Measurements from ENCODE around the gene KLF12.

Gene KLF12

GRCh38 chr13:74111399-74111798 lies 22.8 kb downstream of the KLF12 start:
- TF ChIP-seq YY1 (IDR thresholded peaks at IDR 0.05; ENCODE audit: low read depth) (no peak), RAD21 (IDR thresholded peaks at IDR 0.05; ENCODE audit: low read depth) (no peak), EGR1 (IDR thresholded peaks at IDR 0.05) (no peak), EP300 (IDR thresholded peaks at IDR 0.05; ENCODE audit: borderline replicate concordance) (no peak), NFIC (IDR thresholded peaks at IDR 0.05) (no peak), TEAD4 (IDR thresholded peaks at IDR 0.05) (no peak), CREB1 (IDR thresholded peaks at IDR 0.05; ENCODE audit: low read depth) (no peak), REST (IDR thresholded peaks at IDR 0.05; ENCODE audit: low read depth) (no peak), TCF12 (IDR thresholded peaks at IDR 0.05; ENCODE audit: low read depth) (no peak), TAF1 (IDR thresholded peaks at IDR 0.05; ENCODE audit: low read depth) (no peak), FOXM1 (IDR thresholded peaks at IDR 0.05; ENCODE audit: borderline replicate concordance, low read depth) (no peak), CEBPB (IDR thresholded peaks at IDR 0.05) (no peak), ZBTB7A (IDR thresholded peaks at IDR 0.05; ENCODE audit: low read depth) (no peak), MAX (IDR thresholded peaks at IDR 0.05) (no peak), USF1 (IDR thresholded peaks at IDR 0.05) (no peak)

- no peak for TF ChIP-seq TAF1 (IDR thresholded peaks at IDR 0.05; ENCODE audit: low read depth)
- no peak for TF ChIP-seq RAD21 (IDR thresholded peaks at IDR 0.05; ENCODE audit: low read depth)
- TF ChIP-seq TCF12 (IDR thresholded peaks at IDR 0.05; ENCODE audit: low read depth), result no peak
- TF ChIP-seq ZBTB7A (IDR thresholded peaks at IDR 0.05; ENCODE audit: low read depth), result no peak
- TF ChIP-seq REST (IDR thresholded peaks at IDR 0.05; ENCODE audit: low read depth), result no peak
- TF ChIP-seq USF1 (IDR thresholded peaks at IDR 0.05), result no peak
Observed at GRCh38 chr13:74110053-74110452, 24.2 kb downstream of the KLF12 start.

GRCh38 chr13:74107598-74107997 lies 26.6 kb downstream of the KLF12 start:
- TF ChIP-seq REST (IDR thresholded peaks at IDR 0.05; ENCODE audit: low read depth), result no peak
- TF ChIP-seq MAX (IDR thresholded peaks at IDR 0.05), result no peak
- no peak for TF ChIP-seq EGR1 (IDR thresholded peaks at IDR 0.05)
- no peak for TF ChIP-seq EP300 (IDR thresholded peaks at IDR 0.05; ENCODE audit: borderline replicate concordance)
- TF ChIP-seq USF1 (IDR thresholded peaks at IDR 0.05), result no peak
- no peak for TF ChIP-seq NFIC (IDR thresholded peaks at IDR 0.05)
- no peak for TF ChIP-seq TCF12 (IDR thresholded peaks at IDR 0.05; ENCODE audit: low read depth)
- no peak for TF ChIP-seq TAF1 (IDR thresholded peaks at IDR 0.05; ENCODE audit: low read depth)
- TF ChIP-seq ZBTB7A (IDR thresholded peaks at IDR 0.05; ENCODE audit: low read depth), result no peak
- no peak for TF ChIP-seq YY1 (IDR thresholded peaks at IDR 0.05; ENCODE audit: low read depth)
- TF ChIP-seq FOXM1 (IDR thresholded peaks at IDR 0.05; ENCODE audit: borderline replicate concordance, low read depth), result no peak
- TF ChIP-seq TEAD4 (IDR thresholded peaks at IDR 0.05), result no peak
- no peak for TF ChIP-seq RAD21 (IDR thresholded peaks at IDR 0.05; ENCODE audit: low read depth)
- TF ChIP-seq CEBPB (IDR thresholded peaks at IDR 0.05), result no peak
- no peak for TF ChIP-seq CREB1 (IDR thresholded peaks at IDR 0.05; ENCODE audit: low read depth)

- no peak for TF ChIP-seq CREB1 (IDR thresholded peaks at IDR 0.05; ENCODE audit: low read depth)
- no peak for TF ChIP-seq MAX (IDR thresholded peaks at IDR 0.05)
- TF ChIP-seq EP300 (IDR thresholded peaks at IDR 0.05; ENCODE audit: borderline replicate concordance), result no peak
Observed at GRCh38 chr13:74105871-74106270, 28.3 kb downstream of the KLF12 start.
